A549 treated with Hydrocortisone at 1 μM for 4 hours (cell line): ENCODE data around the gene CYLC1. TPM values are rescaled to one million over a fixed set of nuclear protein-coding genes. Genes with fewer than 3 reads are reported as not detected.

Experiments used
- total RNA-seq: library from RNA; stranded (reverse); fragments of 200-300 nt; extraction: Qiagen RNA extraction; gene quantifications from 5 replicates; pipeline ENCODE4 v1.2.3, GENCODE V29; 2022

Gene CYLC1
- not detected in 5 replicates for total RNA-seq

GRCh38 chrX:83860846-83861245 lies at the start of gene CYLC1:
CYLC1 (plus strand) TSS chrX:83861146; CDS start chrX:83861183, 37 bp downstream.

